Measurements from ENCODE around the gene C20orf202. TPM values are rescaled to one million over a fixed set of nuclear protein-coding genes. Genes with fewer than 3 reads are reported as not detected.

The C20orf202 gene
- total RNA-seq, 2 donors from 2014 or later = not detected

DNA sequence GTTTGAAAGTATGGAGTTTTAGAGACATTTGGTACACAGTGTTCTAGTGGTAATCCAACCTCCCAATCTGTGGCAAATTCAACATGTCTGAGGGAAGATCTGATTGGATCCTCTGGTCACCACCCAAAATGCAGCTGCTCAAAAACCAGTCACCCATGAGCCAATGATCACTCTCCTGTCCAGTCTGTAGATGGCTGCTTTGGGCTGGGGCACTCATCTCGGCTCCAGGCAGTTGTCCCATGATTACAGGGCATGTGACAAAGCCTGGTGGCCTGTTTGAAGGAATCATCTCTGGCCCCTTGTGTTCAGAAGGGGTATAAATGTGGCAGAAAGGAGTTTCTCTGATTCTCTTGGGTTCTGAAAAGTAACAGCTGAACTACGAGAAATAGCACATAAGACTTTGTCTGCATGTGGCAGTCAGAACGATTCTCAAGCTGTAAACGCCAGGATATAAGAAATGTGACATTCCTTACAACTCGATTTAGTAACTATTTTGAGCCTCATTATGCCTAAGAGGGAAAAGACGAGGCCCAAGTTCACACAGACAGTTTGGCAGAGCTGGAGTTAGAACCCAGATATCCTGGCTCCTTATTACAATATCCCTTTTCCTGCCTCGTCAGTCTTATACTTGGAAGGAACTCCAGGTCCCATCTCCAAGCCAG is 3.9 kb upstream of the C20orf202 start:
- H3K36me3 Mint-ChIP-seq (ENCODE audit: low read depth) = no peaks in the 10 kb centered on the region
- WGBS, 2 experiments (ENCODE audit: insufficient coverage in 1 of 2, insufficient read length in 1 of 2) = 89 to 91% methylated on average over 6 to 7 of the region's 7 CpGs

DNA sequence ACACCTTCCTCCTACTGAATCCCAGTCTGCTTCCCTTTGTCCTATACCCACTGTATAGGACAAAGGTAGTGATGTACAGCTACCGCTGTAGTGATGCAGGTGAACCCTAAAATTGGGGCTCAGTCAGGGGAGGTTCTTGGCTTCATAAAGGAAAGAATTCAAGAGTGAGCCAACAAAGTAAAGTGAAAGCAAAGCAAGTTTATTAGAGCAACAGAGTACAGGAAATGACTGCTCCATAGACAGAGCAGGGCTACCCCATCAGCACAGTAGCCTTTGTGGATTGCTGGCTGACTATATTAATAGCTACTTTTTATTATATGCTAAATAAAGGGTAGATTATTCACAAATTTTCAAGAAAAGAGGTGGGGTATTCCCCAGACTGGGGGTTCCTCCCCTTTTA is 3.3 kb upstream of the C20orf202 start:
- H3K4me3 ChIP-seq (ENCODE audit: low read length) = no peak overlapping the region
- H3K9ac ChIP-seq (ENCODE audit: extremely low read depth, low read length, poor library complexity, severe bottlenecking) = no peak overlapping the region
- H3K36me3 Mint-ChIP-seq (ENCODE audit: low read depth) = no peaks in the 10 kb centered on the region
- no peak overlapping the region for H3K27ac Mint-ChIP-seq
- no peak overlapping the region for H3K4me3 Mint-ChIP-seq
- no peaks in the 10 kb centered on the region for H3K36me3 ChIP-seq (ENCODE audit: control insufficient read depth, insufficient read depth, low read length)
- H3K27me3 Mint-ChIP-seq (ENCODE audit: insufficient read depth) = peaks cover 31% of the 10 kb centered on the region
- no peak for DNase-seq
- TF ChIP-seq CTCF (conservative IDR thresholded peaks at IDR 0.05) = no peak
- 86 to 95% methylated on average over 1 of the region's 1 CpG for WGBS, 2 experiments (ENCODE audit: insufficient coverage in 1 of 2, insufficient read length in 1 of 2)
- no peaks in the 10 kb centered on the region for H3K4me1 Mint-ChIP-seq
- no peaks in the 10 kb centered on the region for H3K4me1 ChIP-seq (ENCODE audit: control insufficient read depth, insufficient read depth, low read length)
- no peaks in the 10 kb centered on the region for H3K9me3 Mint-ChIP-seq
- no peaks in the 10 kb centered on the region for H3K9me3 ChIP-seq (ENCODE audit: control insufficient read depth, low read length)
- H3K27ac ChIP-seq (ENCODE audit: low read depth, low read length) = no peak overlapping the region
- peaks cover 10% of the 10 kb centered on the region for H3K27me3 ChIP-seq (ENCODE audit: control insufficient read depth, insufficient read depth, low read length, poor library complexity, severe bottlenecking)

More for the DNA sequence above, 3.9 kb upstream of the C20orf202 start:
- H3K36me3 ChIP-seq (ENCODE audit: control insufficient read depth, insufficient read depth, low read length) = no peaks in the 10 kb centered on the region
- Mint-ChIP-seq H3K27me3 (ENCODE audit: insufficient read depth) (peaks cover 31% of the 10 kb centered on the region), H3K27ac (no peak overlapping the region), H3K4me3 (no peak overlapping the region), H3K4me1 (no peaks in the 10 kb centered on the region), H3K9me3 (no peaks in the 10 kb centered on the region)
- TF ChIP-seq CTCF (conservative IDR thresholded peaks at IDR 0.05) = peak; percentile 29
- no peak overlapping the region for H3K4me3 ChIP-seq (ENCODE audit: low read length)
- H3K4me1 ChIP-seq (ENCODE audit: control insufficient read depth, insufficient read depth, low read length) = no peaks in the 10 kb centered on the region
- H3K27me3 ChIP-seq (ENCODE audit: control insufficient read depth, insufficient read depth, low read length, poor library complexity, severe bottlenecking) = peaks cover 10% of the 10 kb centered on the region
- H3K27ac ChIP-seq (ENCODE audit: low read depth, low read length) = no peak overlapping the region
- no peaks in the 10 kb centered on the region for H3K9me3 ChIP-seq (ENCODE audit: control insufficient read depth, low read length)
- DNase-seq = no peak
- H3K9ac ChIP-seq (ENCODE audit: extremely low read depth, low read length, poor library complexity, severe bottlenecking) = no peak overlapping the region

DNA sequence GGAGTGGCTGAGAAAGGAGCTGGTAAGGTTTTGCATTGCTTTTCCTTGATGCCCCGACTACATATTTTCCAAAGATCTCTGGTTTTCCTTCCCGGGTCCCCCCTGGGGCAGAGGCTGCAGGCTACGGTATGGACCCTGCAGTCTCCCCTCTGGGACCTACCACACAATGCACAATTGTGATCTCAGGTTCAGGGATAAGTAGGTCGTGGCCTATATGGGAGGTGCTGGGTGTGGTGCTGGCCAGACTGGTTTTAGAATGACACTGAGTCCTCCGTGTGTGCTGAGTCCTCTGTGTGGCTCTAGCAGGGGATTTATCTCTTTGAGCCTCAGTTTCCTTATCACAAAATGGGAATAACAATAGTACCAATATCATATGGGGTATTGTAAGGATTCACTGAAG is 376 bp downstream of the C20orf202 start:
- TF ChIP-seq CTCF (conservative IDR thresholded peaks at IDR 0.05) = no peak
- Mint-ChIP-seq H3K27ac (no peak overlapping the region), H3K4me1 (no peaks in the 10 kb centered on the region), H3K4me3 (no peak overlapping the region), H3K27me3 (ENCODE audit: insufficient read depth) (peaks cover 20% of the 10 kb centered on the region), H3K36me3 (ENCODE audit: low read depth) (no peaks in the 10 kb centered on the region), H3K9me3 (no peaks in the 10 kb centered on the region)
- 90 to 100% methylated on average over 1 to 5 of the region's 5 CpGs for WGBS, 2 experiments (ENCODE audit: insufficient coverage in 1 of 2, insufficient read length in 1 of 2)
- Histone ChIP-seq H3K4me3 (ENCODE audit: low read length) (no peak overlapping the region), H3K4me1 (ENCODE audit: control insufficient read depth, insufficient read depth, low read length) (no peaks in the 10 kb centered on the region), H3K36me3 (ENCODE audit: control insufficient read depth, insufficient read depth, low read length) (no peaks in the 10 kb centered on the region), H3K9me3 (ENCODE audit: control insufficient read depth, low read length) (no peaks in the 10 kb centered on the region), H3K27ac (ENCODE audit: low read depth, low read length) (no peak overlapping the region), H3K9ac (ENCODE audit: extremely low read depth, low read length, poor library complexity, severe bottlenecking) (no peak overlapping the region), H3K27me3 (ENCODE audit: control insufficient read depth, insufficient read depth, low read length, poor library complexity, severe bottlenecking) (peaks cover 23% of the 10 kb centered on the region)
- peak; percentile 3 for DNase-seq

All from endodermal cell (in vitro differentiated cells).